Measurements from ENCODE around the gene KCNJ10.

GRCh38 chr1:159953536-159954515, 116.1 kb downstream of the KCNJ10 start, which contains the start of gene SLAMF9:
- TF ChIP-seq, protein P1, sequence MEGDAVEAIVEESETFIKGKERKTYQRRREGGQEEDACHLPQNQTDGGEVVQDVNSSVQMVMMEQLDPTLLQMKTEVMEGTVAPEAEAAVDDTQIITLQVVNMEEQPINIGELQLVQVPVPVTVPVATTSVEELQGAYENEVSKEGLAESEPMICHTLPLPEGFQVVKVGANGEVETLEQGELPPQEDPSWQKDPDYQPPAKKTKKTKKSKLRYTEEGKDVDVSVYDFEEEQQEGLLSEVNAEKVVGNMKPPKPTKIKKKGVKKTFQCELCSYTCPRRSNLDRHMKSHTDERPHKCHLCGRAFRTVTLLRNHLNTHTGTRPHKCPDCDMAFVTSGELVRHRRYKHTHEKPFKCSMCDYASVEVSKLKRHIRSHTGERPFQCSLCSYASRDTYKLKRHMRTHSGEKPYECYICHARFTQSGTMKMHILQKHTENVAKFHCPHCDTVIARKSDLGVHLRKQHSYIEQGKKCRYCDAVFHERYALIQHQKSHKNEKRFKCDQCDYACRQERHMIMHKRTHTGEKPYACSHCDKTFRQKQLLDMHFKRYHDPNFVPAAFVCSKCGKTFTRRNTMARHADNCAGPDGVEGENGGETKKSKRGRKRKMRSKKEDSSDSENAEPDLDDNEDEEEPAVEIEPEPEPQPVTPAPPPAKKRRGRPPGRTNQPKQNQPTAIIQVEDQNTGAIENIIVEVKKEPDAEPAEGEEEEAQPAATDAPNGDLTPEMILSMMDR (IDR thresholded peaks at IDR 0.05; ENCODE audit: low read length) = no peak
- no peak for TF ChIP-seq EZH2 (IDR thresholded peaks at IDR 0.05; ENCODE audit: borderline replicate concordance, low read length)
